Upper lobe of left lung (tissue), 6 donors: ENCODE results near the gene OSBP2. TPM values are rescaled to one million over a fixed set of nuclear protein-coding genes. Genes with fewer than 3 reads are reported as not detected.
A peak's percentile ranks its signal among the peaks of the same experiment; 100 is the strongest.

ENCODE experiments used
- ATAC-seq, 2 donors: fragments of 200-7000 bp; cut with Tn5 transposase; one replicate each; pipeline ENCODE4 v1.9.1; 2022; ENCODE audit warnings: mild to moderate bottlenecking in 2 of 2, moderate library complexity in 2 of 2; ENCODE audit not compliant: low FRiP score in 2 of 2
- DNase-seq, 2 donors: peaks; one replicate each; pipeline ENCODE4 v3.0.0-alpha.2; 2019 to 2020
- H3K27ac ChIP-seq, 4 donors: fragments of 200-600 bp; sonication (generic); one replicate each; pipeline ENCODE4 v1.5.1; 2016 to 2019
- H3K27me3 ChIP-seq, 4 donors: fragments of 200-600 bp; sonication (generic); one replicate each; pipeline ENCODE4 v1.5.1; 2017 to 2019
- H3K36me3 ChIP-seq, 4 donors: fragments of 200-600 bp; sonication (generic); one replicate each; pipeline ENCODE4 v1.5.1; 2016 to 2019
- H3K4me1 ChIP-seq, 4 donors: fragments of 200-600 bp; sonication (generic); one replicate each; pipeline ENCODE4 v1.5.1; 2018 to 2019
- H3K4me3 ChIP-seq, 4 donors: fragments of 200-600 bp; sonication (generic); one replicate each; pipeline ENCODE4 v1.5.1; 2017 to 2019; ENCODE audit warnings: mild to moderate bottlenecking in 2 of 4, moderate library complexity in 1 of 4
- H3K9me3 ChIP-seq, 4 donors: fragments of 200-600 bp; sonication (generic); one replicate each; pipeline ENCODE4 v1.5.1; 2018 to 2019
- CTCF ChIP-seq, 6 experiments: fragments of 450-650 bp in 4 of 6; fragments of 200-600 bp in 2 of 6; sonication (generic) in 2 of 6; IDR thresholded peaks; one replicate each; pipeline ENCODE4 v1.5.1; 2016 to 2019; ENCODE audit warnings: antibody characterized with exemption in 6 of 6
- EP300 ChIP-seq, 4 donors: sonication (generic); formaldehyde crosslinking; IDR thresholded peaks; one replicate each; pipeline ENCODE4 v1.5.1; 2017; ENCODE audit warnings: antibody characterized with exemption in 4 of 4, control low read depth in 2 of 4
- POLR2A ChIP-seq, 4 donors: fragments of 450-650 bp; IDR thresholded peaks; one replicate each; pipeline ENCODE4 v1.5.1; 2016 to 2017; ENCODE audit warnings: antibody characterized with exemption in 4 of 4, mild to moderate bottlenecking in 2 of 4
- POLR2AphosphoS5 ChIP-seq, 2 donors: sonication (generic); formaldehyde crosslinking; IDR thresholded peaks; one replicate each; pipeline ENCODE4 v1.5.1; 2017; ENCODE audit warnings: antibody characterized with exemption in 2 of 2
- WGBS, 2 donors: methylation state at CpG; one replicate each; pipeline ENCODE4 v1.1.5; 2017 to 2018; 5-methylcytosine and 5-hydroxymethylcytosine counted together
- total RNA-seq, 6 donors: library from RNA; depleted of rRNA in 4 of 6; stranded (reverse); fragments of >200 nt in 4 of 6; gene quantifications; one replicate each; pipeline versions ENCODE4 v1.1.0 to v1.2.1, GENCODE V29; 2016 to 2021
- donor health status: DM: no; HTN: no; CAD: no; lungs with moderate emphysema.
- donor health status: DM: no; HTN: yes; CAD: no; lungs with severe emphysema.

Gene OSBP2
- total RNA-seq, 6 donors from 2014 or later: 3.5 to 14.5 (median 5.0) TPM

- Histone ChIP-seq H3K9me3 (no peaks in the 10 kb centered on the region), H3K27ac (no peak overlapping the region), H3K4me3 (no peak overlapping the region), H3K27me3 (no peaks in the 10 kb centered on the region), H3K36me3 (no peaks in the 10 kb centered on the region), H3K4me1 (peaks cover 0 to 10% (median 5%) of the 10 kb centered on the region in 4 donors)
- WGBS, 2 donors: 72 to 73% methylated on average over 12 of the region's 12 CpGs
- peak in 1 of 2 donors; percentile 54 for ATAC-seq
- no peak for TF ChIP-seq CTCF (IDR thresholded peaks at IDR 0.05)
- TF ChIP-seq EP300 (IDR thresholded peaks at IDR 0.05): no peak
- TF ChIP-seq POLR2A (IDR thresholded peaks at IDR 0.05): no peak
- TF ChIP-seq POLR2AphosphoS5 (IDR thresholded peaks at IDR 0.05): no peak
- DNase-seq: no peak
These were observed 135.4 kb downstream of the OSBP2 start for GRCh38 chr22:30829901-30830550.

- no peak for DNase-seq
These were observed 136.2 kb downstream of the OSBP2 start for GRCh38 chr22:30830907-30831306.

GRCh38 chr22:30832407-30832987, 137.8 kb downstream of the OSBP2 start:
- no peaks in the 10 kb centered on the region for H3K27me3 ChIP-seq
- peaks cover 0 to 10% (median 5%) of the 10 kb centered on the region in 4 donors for H3K4me1 ChIP-seq
- H3K36me3 ChIP-seq: no peaks in the 10 kb centered on the region
- DNase-seq (no peak), ATAC-seq (no peak)
- H3K27ac ChIP-seq: no peak overlapping the region
- H3K4me3 ChIP-seq: no peak overlapping the region
- H3K9me3 ChIP-seq: no peaks in the 10 kb centered on the region
- no peak for TF ChIP-seq POLR2A (IDR thresholded peaks at IDR 0.05)
- no peak for TF ChIP-seq POLR2AphosphoS5 (IDR thresholded peaks at IDR 0.05)
- TF ChIP-seq CTCF (IDR thresholded peaks at IDR 0.05): no peak
- 81 to 90% methylated on average over 6 of the region's 6 CpGs for WGBS, 2 donors

More at GRCh38 chr22:30830907-30831306, 136.2 kb downstream of the OSBP2 start:
- Histone ChIP-seq H3K27ac (no peak overlapping the region), H3K4me3 (no peak overlapping the region), H3K9me3 (no peaks in the 10 kb centered on the region), H3K4me1 (peaks cover 0 to 10% (median 5%) of the 10 kb centered on the region in 4 donors), H3K27me3 (no peaks in the 10 kb centered on the region), H3K36me3 (no peaks in the 10 kb centered on the region)
- ATAC-seq: peak in 1 of 2 donors; percentile 45
- WGBS, 2 donors: 48 to 50% methylated on average over 7 of the region's 7 CpGs
- TF ChIP-seq CTCF (IDR thresholded peaks at IDR 0.05): no peak
- no peak for TF ChIP-seq EP300 (IDR thresholded peaks at IDR 0.05)
- TF ChIP-seq POLR2AphosphoS5 (IDR thresholded peaks at IDR 0.05): no peak
- no peak for TF ChIP-seq POLR2A (IDR thresholded peaks at IDR 0.05)

GRCh38 chr22:30833322-30833721, 138.6 kb downstream of the OSBP2 start:
- DNase-seq: no peak
- H3K27me3 ChIP-seq: no peaks in the 10 kb centered on the region
- H3K9me3 ChIP-seq: peaks cover 0 to 4% (median 2%) of the 10 kb centered on the region in 4 donors
- H3K27ac ChIP-seq: no peak overlapping the region
- ATAC-seq: no peak
- H3K36me3 ChIP-seq: no peaks in the 10 kb centered on the region
- 87 to 98% methylated on average over 2 of the region's 2 CpGs for whole genome bisulfite sequencing, 2 donors
- H3K4me1 ChIP-seq: peaks cover 0 to 10% (median 5%) of the 10 kb centered on the region in 4 donors
- H3K4me3 ChIP-seq: no peak overlapping the region
- TF ChIP-seq POLR2A (IDR thresholded peaks at IDR 0.05) (no peak), CTCF (IDR thresholded peaks at IDR 0.05) (no peak), EP300 (IDR thresholded peaks at IDR 0.05) (no peak), POLR2AphosphoS5 (IDR thresholded peaks at IDR 0.05) (no peak)
